Right cardiac atrium (tissue), 5 donors: ENCODE measurements around the gene ZMIZ2. TPM values are rescaled to one million over a fixed set of nuclear protein-coding genes. Genes with fewer than 3 reads are reported as not detected.

ENCODE experiments used
- ATAC-seq, 2 donors: fragments of 200-7000 bp; cut with Tn5 transposase; one replicate each; pipeline versions ENCODE4 v1.8.0 to v1.9.1; 2020; ENCODE audit warnings: moderate library complexity in 2 of 2, mild to moderate bottlenecking in 1 of 2
- DNase-seq, 3 donors: peaks; one replicate each; pipeline ENCODE4 v3.0.0-alpha.2; 2020
- H3K27ac ChIP-seq: one replicate; pipeline ENCODE4 v1.5.1; 2013; ENCODE audit warnings: mild to moderate bottlenecking, low read length, control low read depth, moderate library complexity
- H3K27me3 ChIP-seq: one replicate; pipeline ENCODE4 v1.6.1; 2013; ENCODE audit not compliant: control insufficient read depth, insufficient read depth
- H3K4me1 ChIP-seq: one replicate; pipeline ENCODE4 v1.6.1; 2013; ENCODE audit warnings: low read length; ENCODE audit not compliant: control insufficient read depth, insufficient read depth
- H3K4me3 ChIP-seq: one replicate; pipeline ENCODE4 v1.5.1; 2013; ENCODE audit warnings: low read length, control low read depth
- H3K9me3 ChIP-seq: one replicate; pipeline ENCODE4 v1.6.1; 2013; ENCODE audit warnings: low read length; ENCODE audit not compliant: control insufficient read depth
- WGBS: extraction: QIAGEN DNeasy Blood & Tissue Kit; methylation state at CpG from one replicate; pipeline ENCODE4 v1.1.7; 2013; 5-methylcytosine and 5-hydroxymethylcytosine counted together
- intact Hi-C, 4 donors: fragments of 100-400 bp; cut with DNase I; formaldehyde crosslinking; loops; one replicate each; pipeline versions ENCODE4 v1.11.0 to v1.14.0; 2022 to 2023
- polyA plus RNA-seq: library from polyadenylated mRNA; stranded (reverse); fragments of 200-250 nt; gene quantifications from one replicate; pipeline ENCODE4 v1.2.3, GENCODE V29; 2013
- total RNA-seq, 4 donors: library from RNA; stranded (reverse); fragmentation: NEBNext Ultra II Directional; extraction: Animal tissue kit (Norgen Biotek cat#: 25700); gene quantifications; one replicate each; pipeline ENCODE4 v1.2.1, GENCODE V29; 2021
- donor health status: healthy with polysubstance abuse.
- donor health status: DM: no; HTN: yes; CAD: no.
- donor health status: DM: no; HTN: no; CAD: no.
- donor health status: DM: no; HTN: yes; CAD: no; lungs with severe emphysema.
- donor health status: DM: yes; HTN: yes; CAD: no.

The ZMIZ2 gene
- total and polyA plus RNA-seq, 5 donors = 36.3 to 61.6 (median 49.0) TPM

- H3K27ac ChIP-seq = no peak overlapping the region
- no peaks in the 10 kb centered on the region for H3K27me3 ChIP-seq
- no peaks in the 10 kb centered on the region for H3K9me3 ChIP-seq
- 74% methylated on average over 5 of the region's 5 CpGs for WGBS
- no peak for ATAC-seq
- no peaks in the 10 kb centered on the region for H3K4me1 ChIP-seq
- intact Hi-C loops = no loop called here
- H3K4me3 ChIP-seq = no peak overlapping the region
- no peak for DNase-seq
Observed at GRCh38 chr7:44793919-44794318, 45.3 kb downstream of the ZMIZ2 start.

GRCh38 chr7:44794331-44794730, 45.7 kb downstream of the ZMIZ2 start:
- ATAC-seq (no peak), DNase-seq (no peak)
- Histone ChIP-seq H3K27me3 (no peaks in the 10 kb centered on the region), H3K4me3 (no peak overlapping the region), H3K4me1 (no peaks in the 10 kb centered on the region), H3K27ac (no peak overlapping the region), H3K9me3 (no peaks in the 10 kb centered on the region)
- intact Hi-C loops = no loop called here
- WGBS = 51% methylated on average over 3 of the region's 3 CpGs

GRCh38 chr7:44796034-44796503, 47.4 kb downstream of the ZMIZ2 start:
- peak; percentile 6 to 35 for ATAC-seq
- under 1% methylated on average over 59 of the region's 59 CpGs for WGBS
- no peak for DNase-seq

GRCh38 chr7:44796504-44797328, 48.1 kb downstream of the ZMIZ2 start, which contains the start of gene PPIA:
TSS of gene PPIA (plus strand) at chr7:44796681. CDS start at chr7:44796725, 44 bp downstream.
- no peaks in the 10 kb centered on the region for H3K9me3 ChIP-seq
- no peaks in the 10 kb centered on the region for H3K27me3 ChIP-seq
- peak; percentile 99 to 100 (median 100) for DNase-seq
- intact Hi-C loops = loop anchor here in 1 of 4 donors (5.0 kb wide), 1 partner anchor 51 kb away; the partner anchor contains the start of gene H2AZ2
- no peaks in the 10 kb centered on the region for H3K4me1 ChIP-seq
- H3K27ac ChIP-seq = peak within 1 kb of the TSS; percentile 99
- H3K4me3 ChIP-seq = peak within 1 kb of the TSS; percentile 83
- peak; percentile 96 for ATAC-seq
- WGBS = under 1% methylated on average over 99 of the region's 99 CpGs

More at GRCh38 chr7:44796034-44796503, 47.4 kb downstream of the ZMIZ2 start:
- Histone ChIP-seq H3K27me3 (no peaks in the 10 kb centered on the region), H3K9me3 (no peaks in the 10 kb centered on the region), H3K4me1 (no peaks in the 10 kb centered on the region), H3K4me3 (peak overlapping the region; percentile 83), H3K27ac (peak overlapping the region; percentile 14)
- intact Hi-C loops = loop anchor here in 1 of 4 donors (5.0 kb wide), 1 partner anchor 51 kb away; the partner anchor contains the start of gene H2AZ2

GRCh38 chr7:44797329-44798258, 48.9 kb downstream of the ZMIZ2 start:
- no peaks in the 10 kb centered on the region for H3K27me3 ChIP-seq
- H3K4me3 ChIP-seq = peak overlapping the region; percentile 83
- intact Hi-C loops = loop anchor here in 1 of 4 donors (5.0 kb wide), 1 partner anchor 50 kb away; the partner anchor contains the start of gene H2AZ2
- DNase-seq (peak; percentile 91 to 96 (median 95)), ATAC-seq (peak; percentile 82 to 84)
- H3K4me1 ChIP-seq = no peaks in the 10 kb centered on the region
- peak overlapping the region; percentile 99 for H3K27ac ChIP-seq
- 3% methylated on average over 26 of the region's 26 CpGs for WGBS
- no peaks in the 10 kb centered on the region for H3K9me3 ChIP-seq

GRCh38 chr7:44798649-44799305, 50.1 kb downstream of the ZMIZ2 start:
- intact Hi-C loops = loop anchor here in 1 of 4 donors (5.0 kb wide), 1 partner anchor 49 kb away; the partner anchor contains the start of gene H2AZ2
- DNase-seq = no peak
- H3K4me3 ChIP-seq = peak overlapping the region; percentile 19
- no peak overlapping the region for H3K27ac ChIP-seq
- H3K4me1 ChIP-seq = no peaks in the 10 kb centered on the region
- H3K27me3 ChIP-seq = no peaks in the 10 kb centered on the region
- ATAC-seq = no peak
- no peaks in the 10 kb centered on the region for H3K9me3 ChIP-seq
- 18% methylated on average over 2 of the region's 2 CpGs for WGBS

- Histone ChIP-seq H3K4me1 (no peaks in the 10 kb centered on the region), H3K9me3 (no peaks in the 10 kb centered on the region), H3K27me3 (no peaks in the 10 kb centered on the region), H3K4me3 (no peak overlapping the region), H3K27ac (no peak overlapping the region)
- no peak for ATAC-seq
- DNase-seq = no peak
- intact Hi-C loops = loop anchor here in 1 of 4 donors (5.0 kb wide), 1 partner anchor 47 kb away; the partner anchor contains the start of gene H2AZ2
- WGBS = 70% methylated on average over 4 of the region's 4 CpGs
Observed at GRCh38 chr7:44799939-44800338, 51.3 kb downstream of the ZMIZ2 start.

GRCh38 chr7:44801890-44802289, 53.2 kb downstream of the ZMIZ2 start:
- no peak for DNase-seq
- Histone ChIP-seq H3K27ac (no peak overlapping the region), H3K27me3 (no peaks in the 10 kb centered on the region), H3K4me3 (no peak overlapping the region), H3K9me3 (no peaks in the 10 kb centered on the region), H3K4me1 (no peaks in the 10 kb centered on the region)
- intact Hi-C loops = no loop called here
- no peak for ATAC-seq
- WGBS = 91% methylated on average over 5 of the region's 5 CpGs

GRCh38 chr7:44802418-44803025, 53.9 kb downstream of the ZMIZ2 start:
- ATAC-seq = no peak
- Histone ChIP-seq H3K4me1 (no peaks in the 10 kb centered on the region), H3K4me3 (no peak overlapping the region), H3K27ac (no peak overlapping the region), H3K27me3 (no peaks in the 10 kb centered on the region), H3K9me3 (no peaks in the 10 kb centered on the region)
- 94% methylated on average over 5 of the region's 5 CpGs for WGBS
- intact Hi-C loops = no loop called here
- no peak for DNase-seq
